Endothelial cell of umbilical vein (primary cell): ENCODE data around the gene TFF1. TPM values are rescaled to one million over a fixed set of nuclear protein-coding genes. Genes with fewer than 3 reads are reported as not detected.

Experiments
- BruUV-seq: library from RNA; stranded (reverse); fragments of 400-500 nt; replicated peaks from 2 replicates; lab custom pipeline; 2021; lab: Mats Ljungman, UMichigan
- CTCF ChIA-PET: fragments of 300-600, 350-600 bp; sonication (Branson Sonifier 250); formaldehyde crosslinking; loops from one replicate; lab custom pipeline; 2021; ENCODE audit warnings: antibody characterized with exemption, inconsistent platforms; lab: Charles Lee
- POLR2A ChIA-PET: fragments of 300-600, 350-600 bp; sonication (Branson Sonifier 250); formaldehyde crosslinking; loops from one replicate; lab custom pipeline; 2021; ENCODE audit warnings: antibody characterized with exemption, inconsistent platforms; lab: Charles Lee
- DNase-seq: peaks from one replicate; pipeline ENCODE4 v3.0.0-alpha.2; 2011; ENCODE audit warnings: low read depth, low spot score
- FAIRE-seq: peaks from 2 replicates; lab custom pipeline; 2011; peaks lifted over from hg19 to GRCh38; lab: Jason Lieb, UNC
- H2AFZ ChIP-seq: 2 replicates; pipeline ENCODE4 v1.6.0; 2012; ENCODE audit warnings: low read depth, low read length, control low read depth, inconsistent platforms
- H3K27ac ChIP-seq: 2 replicates; pipeline ENCODE4 v1.5.1; 2011; ENCODE audit warnings: low read depth, mild to moderate bottlenecking, control low read depth, low read length, moderate library complexity; ENCODE audit not compliant: insufficient read depth
- H3K27me3 ChIP-seq, 2 experiments: 2 replicates each; pipeline versions ENCODE4 v1.6.0 to v1.6.1; 2011; ENCODE audit warnings: low read length in 2 of 2, mixed read lengths in 1 of 2; ENCODE audit not compliant: control insufficient read depth in 2 of 2, insufficient read depth in 2 of 2
- H3K36me3 ChIP-seq, 2 experiments: 2 replicates in 1 of 2; 3 replicates in 1 of 2; pipeline ENCODE4 v1.5.1; 2011; ENCODE audit warnings: low read length in 2 of 2, mild to moderate bottlenecking in 1 of 2, moderate library complexity in 1 of 2; ENCODE audit not compliant: control insufficient read depth in 2 of 2, insufficient read depth in 2 of 2; ENCODE audit errors: extremely low read depth in 1 of 2
- H3K4me1 ChIP-seq: 3 replicates; pipeline ENCODE4 v1.5.1; 2011; ENCODE audit warnings: mild to moderate bottlenecking, low read length; ENCODE audit not compliant: control insufficient read depth, insufficient read depth; ENCODE audit errors: extremely low read depth
- H3K4me2 ChIP-seq: 2 replicates; pipeline ENCODE4 v1.6.1; 2011; ENCODE audit warnings: low read length, control low read depth, mixed read lengths; ENCODE audit not compliant: insufficient read depth
- H3K4me3 ChIP-seq, 3 experiments: fragments of 200-600 bp in 1 of 3; sonication (generic), shearing (Covaris generic) in 1 of 3; replicated peaks in 1 of 3; 2 replicates each; pipeline ENCODE4 v1.5.1; 2011 to 2016; ENCODE audit warnings: control low read depth in 3 of 3, low read length in 3 of 3, mild to moderate bottlenecking in 2 of 3, inconsistent platforms in 1 of 3, low read depth in 1 of 3, moderate library complexity in 1 of 3; ENCODE audit not compliant: insufficient read depth in 1 of 3
- H3K79me2 ChIP-seq: 2 replicates; pipeline ENCODE4 v1.6.0; 2012; ENCODE audit warnings: low read length, inconsistent platforms; ENCODE audit not compliant: control insufficient read depth, insufficient read depth
- H3K9ac ChIP-seq: replicated peaks from 2 replicates; pipeline ENCODE3; 2011; ENCODE audit warnings: low read length, control low read depth; ENCODE audit not compliant: insufficient read depth; ENCODE audit errors: extremely low read depth
- H3K9me1 ChIP-seq: replicated peaks from 3 replicates; pipeline ENCODE4 v1.6.0; 2011; ENCODE audit warnings: mild to moderate bottlenecking, low read length; ENCODE audit not compliant: control insufficient read depth, insufficient read depth; ENCODE audit errors: extremely low read depth
- H3K9me3 ChIP-seq: replicated peaks from 2 replicates; pipeline ENCODE4 v1.5.1; 2012; ENCODE audit warnings: low read length, inconsistent platforms; ENCODE audit not compliant: control insufficient read depth, insufficient read depth
- H4K20me1 ChIP-seq: replicated peaks from 2 replicates; pipeline ENCODE3; 2011; ENCODE audit warnings: mild to moderate bottlenecking, low read length; ENCODE audit not compliant: control insufficient read depth, insufficient read depth; ENCODE audit errors: extremely low read depth
- CTCF ChIP-seq, 2 donors: IDR thresholded peaks; 1 replicate in 1 of 2; 2 replicates in 1 of 2; pipeline ENCODE4 v1.5.1; 2011; ENCODE audit warnings: low read length in 2 of 2, mild to moderate bottlenecking in 2 of 2, moderate library complexity in 2 of 2, control low read depth in 1 of 2, inconsistent platforms in 1 of 2, low read depth in 1 of 2; ENCODE audit not compliant: insufficient read depth in 1 of 2; ENCODE audit errors: extremely low read depth in 1 of 2
- EZH2 ChIP-seq: IDR thresholded peaks from 2 replicates; pipeline ENCODE4 v1.6.1; 2012; ENCODE audit warnings: borderline replicate concordance, low read depth, mild to moderate bottlenecking, moderate library complexity, low read length, inconsistent platforms; ENCODE audit not compliant: severe bottlenecking
- FOS ChIP-seq: IDR thresholded peaks from 2 replicates; pipeline ENCODE4 v1.6.1; 2011; ENCODE audit warnings: mild to moderate bottlenecking, low read length, moderate library complexity, borderline replicate concordance; ENCODE audit not compliant: insufficient read depth
- GATA2 ChIP-seq: IDR thresholded peaks from 2 replicates; pipeline ENCODE4 v1.7.0; 2011; ENCODE audit warnings: low read depth, mild to moderate bottlenecking, moderate library complexity, mixed read lengths, low read length; ENCODE audit not compliant: insufficient read length, insufficient read depth
- JUN ChIP-seq: IDR thresholded peaks from 2 replicates; pipeline ENCODE4 v1.6.1; 2011; ENCODE audit warnings: borderline replicate concordance, low read depth; ENCODE audit not compliant: insufficient read length, insufficient read depth
- MAX ChIP-seq: IDR thresholded peaks from 2 replicates; pipeline ENCODE4 v1.6.1; 2011; ENCODE audit not compliant: insufficient read depth, insufficient read length
- MYC ChIP-seq: IDR thresholded peaks from one replicate; pipeline ENCODE4 v1.6.1; 2011; ENCODE audit warnings: mild to moderate bottlenecking, low read depth, low read length
- POLR2A ChIP-seq: IDR thresholded peaks from 2 replicates; pipeline ENCODE4 v1.6.1; 2012; ENCODE audit warnings: low read depth, mild to moderate bottlenecking, control low read depth, low read length
- POLR2AphosphoS5 ChIP-seq: IDR thresholded peaks from 2 replicates; pipeline ENCODE4 v1.6.1; 2012; ENCODE audit warnings: low read depth, mild to moderate bottlenecking, control low read depth, low read length, moderate library complexity; ENCODE audit not compliant: insufficient read depth
- dilution Hi-C: fragments of 300-500 bp; cut with MboI; formaldehyde crosslinking; loops from one replicate; pipeline ENCODE4 v1.15.0; 2019; ENCODE audit warnings: low sequenced_read_pairs; ENCODE audit not compliant: extremely low pct_ligation_motif_present
- intact Hi-C: fragments of 100-400 bp; cut with micrococcal nuclease; formaldehyde crosslinking; loops from one replicate; pipeline ENCODE4 v1.10.0; 2022
- polyA plus RNA-seq, 4 experiments: library from polyadenylated mRNA; depleted of rRNA in 3 of 4; stranded (reverse) in 3 of 4; unstranded in 1 of 4; fragments of >200 nt; gene quantifications; 2 replicates each; pipeline versions ENCODE4 v1.2.1 to v1.2.3, GENCODE V29; 2011 to 2012; ENCODE audit warnings: missing spikeins in 1 of 4
- total RNA-seq: library from RNA; stranded (reverse); gene quantifications from 2 replicates; pipeline ENCODE4 v1.2.3, GENCODE V29; 2021

The TFF1 gene
- total and polyA plus RNA-seq, 2 donors (not counting 3 experiments of a cell fraction or from before 2014, with no cell fraction given): not detected

GRCh38 chr21:42407476-42407875 lies 41.1 kb upstream of the TFF1 start:
- Histone ChIP-seq H3K36me3 (no peaks in the 10 kb centered on the region), H3K4me3 (no peak overlapping the region), H3K27me3 (peaks cover 0 to 11% of the 10 kb centered on the region in 2 experiments), H3K9me3 (no peaks in the 10 kb centered on the region), H3K27ac (no peak overlapping the region), H4K20me1 (no peaks in the 10 kb centered on the region), H2AFZ (no peak overlapping the region), H3K79me2 (no peaks in the 10 kb centered on the region), H3K9ac (no peak overlapping the region), H3K4me1 (no peaks in the 10 kb centered on the region), H3K9me1 (no peaks in the 10 kb centered on the region), H3K4me2 (no peak overlapping the region)
- no TSS peak for BruUV-seq
- dilution Hi-C loops (no loop called here), intact Hi-C loops (no loop called here)
- CTCF ChIA-PET: no interaction called here
- FAIRE-seq: no peak
- no peak for DNase-seq
- POLR2A ChIA-PET: no interaction called here
- TF ChIP-seq MYC: no peak
- TF ChIP-seq MAX: no peak
- TF ChIP-seq EZH2: no peak
- TF ChIP-seq FOS: no peak
- TF ChIP-seq POLR2AphosphoS5: no peak
- TF ChIP-seq POLR2A: no peak
- no peak for TF ChIP-seq CTCF (IDR thresholded peaks at IDR 0.05; ENCODE audit: extremely low read depth in 1 of 2, insufficient read depth in 1 of 2, low read depth in 1 of 2, low read length in 2 of 2)
- TF ChIP-seq GATA2: no peak
- TF ChIP-seq JUN: no peak
